GM18520 (cell line): ENCODE data around the gene CCDC86.

Experiments used
- ATAC-seq: cut with Tn5 transposase; IDR thresholded peaks from one replicate; pipeline ENCODE4 v1.9.1; 2021; ENCODE audit not compliant: unreplicated experiment

The CCDC86 gene

GRCh38 chr11:60830478-60831142 lies 11.3 kb upstream of the CCDC86 start:
- ATAC-seq, result no peak

GRCh38 chr11:60831143-60831500 lies 10.8 kb upstream of the CCDC86 start:
- ATAC-seq, result peak; percentile 55

- no peak for ATAC-seq
Observed at GRCh38 chr11:60831501-60832079, 10.3 kb upstream of the CCDC86 start.

- no peak for ATAC-seq
Observed at GRCh38 chr11:60834742-60835533, 7.0 kb upstream of the CCDC86 start.

GRCh38 chr11:60835534-60835846 lies 6.4 kb upstream of the CCDC86 start:
- no peak for ATAC-seq

GRCh38 chr11:60836866-60837515 lies 4.9 kb upstream of the CCDC86 start:
- ATAC-seq, result no peak

GRCh38 chr11:60838132-60838531 lies 3.8 kb upstream of the CCDC86 start:
- ATAC-seq, result no peak

GRCh38 chr11:60840470-60841430 lies 1.2 kb upstream of the CCDC86 start:
- no peak for ATAC-seq

- no peak for ATAC-seq
Observed at GRCh38 chr11:60842668-60843600, 1.0 kb downstream of the CCDC86 start.

GRCh38 chr11:60844045-60844869 lies 2.3 kb downstream of the CCDC86 start:
- no peak for ATAC-seq

GRCh38 chr11:60844870-60845221 lies 2.9 kb downstream of the CCDC86 start:
- no peak for ATAC-seq

GRCh38 chr11:60845338-60845737 lies 3.4 kb downstream of the CCDC86 start:
- no peak for ATAC-seq

- ATAC-seq, result no peak
Observed at GRCh38 chr11:60847281-60847680, 5.4 kb downstream of the CCDC86 start.

- ATAC-seq, result no peak
Observed at GRCh38 chr11:60847896-60848295, 6.0 kb downstream of the CCDC86 start.

- no peak for ATAC-seq
Observed at GRCh38 chr11:60848714-60849151, 6.8 kb downstream of the CCDC86 start.

GRCh38 chr11:60849641-60850520 lies 8.0 kb downstream of the CCDC86 start:
- no peak for ATAC-seq

- ATAC-seq, result no peak
Observed at GRCh38 chr11:60851327-60852104, 9.6 kb downstream of the CCDC86 start.
